ENCODE data around the gene ARHGEF40.

- TF ChIP-seq POLR2A (IDR thresholded peaks at IDR 0.05; ENCODE audit: extremely low read depth, insufficient read length) (no peak), CTCF (IDR thresholded peaks at IDR 0.05; ENCODE audit: low read depth, low read length) (no peak)
Measured at GRCh38 chr14:21059842-21060613, 10.1 kb upstream of the ARHGEF40 start.
